Trophoblast cell (in vitro differentiated cells and primary cell): ENCODE results near the gene DLGAP4.

Experiments used
- DNase-seq, 2 donors: peaks; one replicate each; pipeline ENCODE4 v3.0.0-alpha.2; 2016
- H2AFZ ChIP-seq: 2 replicates; pipeline ENCODE4 v1.6.1; 2013; ENCODE audit warnings: low read length, moderate library complexity, mild to moderate bottlenecking; ENCODE audit not compliant: insufficient read depth, poor library complexity
- H2AK5ac ChIP-seq: 2 replicates; pipeline ENCODE4 v1.6.1; 2013; ENCODE audit warnings: mild to moderate bottlenecking, low read length
- H2BK120ac ChIP-seq: 2 replicates; pipeline ENCODE4 v1.6.1; 2013; ENCODE audit warnings: low read length, mild to moderate bottlenecking, moderate library complexity; ENCODE audit not compliant: insufficient read depth, poor library complexity
- H2BK12ac ChIP-seq: 2 replicates; pipeline ENCODE4 v1.6.1; 2013; ENCODE audit warnings: mild to moderate bottlenecking, low read length, moderate library complexity
- H2BK5ac ChIP-seq: 2 replicates; pipeline ENCODE4 v1.6.1; 2013; ENCODE audit warnings: low read length, low read depth, moderate library complexity, mild to moderate bottlenecking; ENCODE audit not compliant: poor library complexity
- H3K14ac ChIP-seq: 2 replicates; pipeline ENCODE4 v1.6.1; 2013; ENCODE audit warnings: mild to moderate bottlenecking, low read length
- H3K18ac ChIP-seq: 2 replicates; pipeline ENCODE4 v1.6.1; 2013; ENCODE audit warnings: mild to moderate bottlenecking, low read length
- H3K23ac ChIP-seq: 2 replicates; pipeline ENCODE4 v1.6.1; 2013; ENCODE audit warnings: low read length
- H3K27ac ChIP-seq: 2 replicates; pipeline ENCODE4 v1.5.1; 2013; ENCODE audit warnings: low read depth, mild to moderate bottlenecking, inconsistent platforms, low read length, moderate library complexity
- H3K27me3 ChIP-seq: 2 replicates; pipeline ENCODE4 v1.6.1; 2013; ENCODE audit warnings: inconsistent platforms, mild to moderate bottlenecking, low read length, moderate library complexity; ENCODE audit not compliant: insufficient read depth
- H3K36me3 ChIP-seq, 2 experiments: 1 replicate in 1 of 2; 2 replicates in 1 of 2; pipeline ENCODE4 v1.6.1; 2013; ENCODE audit warnings: low read length in 2 of 2, mild to moderate bottlenecking in 2 of 2, moderate library complexity in 1 of 2; ENCODE audit not compliant: insufficient read depth in 2 of 2, control insufficient read depth in 1 of 2
- H3K4ac ChIP-seq: 2 replicates; pipeline ENCODE4 v1.6.1; 2013; ENCODE audit warnings: low read depth, mild to moderate bottlenecking, low read length, moderate library complexity
- H3K4me1 ChIP-seq, 2 experiments: 1 replicate in 1 of 2; 2 replicates in 1 of 2; pipeline ENCODE4 v1.6.1; 2013; ENCODE audit warnings: low read length in 2 of 2, mild to moderate bottlenecking in 2 of 2, moderate library complexity in 1 of 2; ENCODE audit not compliant: insufficient read depth in 2 of 2, control insufficient read depth in 1 of 2
- H3K4me2 ChIP-seq: 2 replicates; pipeline ENCODE4 v1.6.1; 2013; ENCODE audit warnings: inconsistent platforms, mild to moderate bottlenecking, low read length, moderate library complexity
- H3K4me3 ChIP-seq: 2 replicates; pipeline ENCODE4 v1.5.1; 2013; ENCODE audit warnings: mild to moderate bottlenecking, low read depth, low read length, inconsistent platforms
- H3K79me1 ChIP-seq: one replicate; pipeline ENCODE4 v1.6.1; 2013; ENCODE audit warnings: low read length
- H3K79me2 ChIP-seq: 2 replicates; pipeline ENCODE4 v1.6.1; 2013; ENCODE audit warnings: low read length, mild to moderate bottlenecking; ENCODE audit not compliant: control insufficient read depth, insufficient read depth, poor library complexity
- H3K9ac ChIP-seq: 2 replicates; pipeline ENCODE4 v1.6.1; 2013; ENCODE audit warnings: mild to moderate bottlenecking, low read length
- H3K9me3 ChIP-seq: 2 replicates; pipeline ENCODE4 v1.6.1; 2013; ENCODE audit warnings: low read depth, mild to moderate bottlenecking, control low read depth, inconsistent platforms, low read length; ENCODE audit not compliant: insufficient read depth
- H4K12ac ChIP-seq: 2 replicates; pipeline ENCODE4 v1.6.1; 2013; ENCODE audit warnings: low read depth, mild to moderate bottlenecking, low read length, moderate library complexity
- H4K8ac ChIP-seq: 2 replicates; pipeline ENCODE4 v1.6.1; 2013; ENCODE audit warnings: low read depth, mild to moderate bottlenecking, low read length, moderate library complexity
- H4K91ac ChIP-seq: one replicate; pipeline ENCODE4 v1.6.1; 2013; ENCODE audit warnings: low read depth, mild to moderate bottlenecking, low read length, moderate library complexity
- WGBS: extraction: QIAGEN DNeasy Blood & Tissue Kit; methylation state at CpG from one replicate; pipeline ENCODE4 v1.1.7; 2013; ENCODE audit warnings: missing lambda C conversion rate; ENCODE audit not compliant: insufficient read length, insufficient coverage; ENCODE audit errors: extremely low coverage; 5-methylcytosine and 5-hydroxymethylcytosine counted together

DLGAP4 gene

GRCh38 chr20:36432096-36432495 is 126.0 kb downstream of the DLGAP4 start:
- no peaks in the 10 kb centered on the region for H3K36me3 ChIP-seq
- H3K4ac ChIP-seq = no peak overlapping the region
- no peaks in the 10 kb centered on the region for H3K27me3 ChIP-seq
- H3K79me1 ChIP-seq = no peaks in the 10 kb centered on the region
- H3K18ac ChIP-seq = no peak overlapping the region
- no peak overlapping the region for H2AFZ ChIP-seq
- no peak overlapping the region for H3K4me3 ChIP-seq
- H3K14ac ChIP-seq = no peak overlapping the region
- H4K8ac ChIP-seq = no peak overlapping the region
- H3K4me1 ChIP-seq = no peaks in the 10 kb centered on the region
- no peak overlapping the region for H3K4me2 ChIP-seq
- no CpG with 5 or more reads among the region's 23 CpGs for WGBS
- no peak overlapping the region for H2BK12ac ChIP-seq
- no peak overlapping the region for H2AK5ac ChIP-seq
- no peak overlapping the region for H2BK120ac ChIP-seq
- H3K9ac ChIP-seq = no peak overlapping the region
- no peak overlapping the region for H3K27ac ChIP-seq
- H3K9me3 ChIP-seq = peaks cover 2% of the 10 kb centered on the region
- H3K79me2 ChIP-seq = no peaks in the 10 kb centered on the region
- no peak overlapping the region for H4K91ac ChIP-seq
- DNase-seq = no peak
- H4K12ac ChIP-seq = no peak overlapping the region
- no peak overlapping the region for H2BK5ac ChIP-seq
- H3K23ac ChIP-seq = no peak overlapping the region

GRCh38 chr20:36434383-36434782 is 128.2 kb downstream of the DLGAP4 start:
- Histone ChIP-seq H3K23ac (no peak overlapping the region), H2BK12ac (no peak overlapping the region), H3K9ac (no peak overlapping the region), H4K8ac (no peak overlapping the region), H3K36me3 (no peaks in the 10 kb centered on the region), H3K4ac (no peak overlapping the region), H2AK5ac (no peak overlapping the region), H4K91ac (no peak overlapping the region), H3K14ac (no peak overlapping the region), H3K4me2 (no peak overlapping the region), H4K12ac (no peak overlapping the region), H2BK120ac (no peak overlapping the region), H3K79me1 (no peaks in the 10 kb centered on the region), H3K4me3 (no peak overlapping the region), H3K79me2 (no peaks in the 10 kb centered on the region), H3K27me3 (no peaks in the 10 kb centered on the region), H3K18ac (no peak overlapping the region), H3K9me3 (peaks cover 2% of the 10 kb centered on the region), H3K27ac (no peak overlapping the region), H2BK5ac (no peak overlapping the region), H2AFZ (no peak overlapping the region), H3K4me1 (no peaks in the 10 kb centered on the region)
- DNase-seq = no peak
- WGBS = no CpG with 5 or more reads among the region's 2 CpGs

- H2BK5ac ChIP-seq = no peak overlapping the region
- no CpG with 5 or more reads among the region's 7 CpGs for WGBS
Measured at GRCh38 chr20:36435124-36435523, 129.0 kb downstream of the DLGAP4 start.

GRCh38 chr20:36435592-36436541 is 129.7 kb downstream of the DLGAP4 start:
- no peak overlapping the region for H3K9ac ChIP-seq
- H3K18ac ChIP-seq = no peak overlapping the region
- H3K14ac ChIP-seq = no peak overlapping the region

More at GRCh38 chr20:36435124-36435523, 129.0 kb downstream of the DLGAP4 start:
- Histone ChIP-seq H4K8ac (no peak overlapping the region), H3K36me3 (no peaks in the 10 kb centered on the region), H2AFZ (no peak overlapping the region), H3K79me1 (no peaks in the 10 kb centered on the region), H3K9ac (no peak overlapping the region), H3K79me2 (no peaks in the 10 kb centered on the region), H3K18ac (no peak overlapping the region), H3K27ac (no peak overlapping the region), H4K91ac (no peak overlapping the region), H2AK5ac (no peak overlapping the region), H4K12ac (no peak overlapping the region), H3K23ac (no peak overlapping the region), H3K4me3 (no peak overlapping the region), H2BK120ac (no peak overlapping the region), H3K14ac (no peak overlapping the region), H3K9me3 (peaks cover 3% of the 10 kb centered on the region), H3K27me3 (no peaks in the 10 kb centered on the region), H2BK12ac (no peak overlapping the region), H3K4me1 (no peaks in the 10 kb centered on the region), H3K4me2 (no peak overlapping the region), H3K4ac (no peak overlapping the region)
- peak; percentile 48 to 63 for DNase-seq

More at GRCh38 chr20:36435592-36436541, 129.7 kb downstream of the DLGAP4 start:
- no peak overlapping the region for H4K12ac ChIP-seq
- no peak overlapping the region for H4K91ac ChIP-seq
- no peaks in the 10 kb centered on the region for H3K79me1 ChIP-seq
- no peak overlapping the region for H2BK12ac ChIP-seq
- no peaks in the 10 kb centered on the region for H3K79me2 ChIP-seq
- H4K8ac ChIP-seq = no peak overlapping the region
- no peak overlapping the region for H2BK5ac ChIP-seq
- no peak overlapping the region for H2AK5ac ChIP-seq
- peak overlapping the region; percentile 3 for H3K4me3 ChIP-seq
- peak; percentile 95 to 96 for DNase-seq
- no peak overlapping the region for H2AFZ ChIP-seq
- H3K27me3 ChIP-seq = no peaks in the 10 kb centered on the region
- no peaks in the 10 kb centered on the region for H3K4me1 ChIP-seq
- no peak overlapping the region for H2BK120ac ChIP-seq
- H3K36me3 ChIP-seq = no peaks in the 10 kb centered on the region
- H3K4me2 ChIP-seq = no peak overlapping the region
- H3K9me3 ChIP-seq = peaks cover 3% of the 10 kb centered on the region
- WGBS = no CpG with 5 or more reads among the region's 56 CpGs
- no peak overlapping the region for H3K23ac ChIP-seq
- no peak overlapping the region for H3K27ac ChIP-seq
- H3K4ac ChIP-seq = no peak overlapping the region
